Measurements from ENCODE around the gene LNP1.
"Not testable (repeated sequence)": the region's sequence is repeated elsewhere in the genome, so short reads cannot be mapped to it uniquely, and the experiment has no call there.

LNP1 gene

GRCh38 chr3:100437721-100438622 lies 36.6 kb downstream of the LNP1 start:
- DNase-seq: no peak

GRCh38 chr3:100438623-100438974 lies 37.3 kb downstream of the LNP1 start:
- DNase-seq: no peak

- no peak for DNase-seq
Observed at GRCh38 chr3:100440895-100441294, 39.6 kb downstream of the LNP1 start.

GRCh38 chr3:100443690-100444089 lies 42.4 kb downstream of the LNP1 start:
- DNase-seq: no peak

- not testable (repeated sequence) for DNase-seq
Observed at GRCh38 chr3:100447067-100447466, 45.7 kb downstream of the LNP1 start.

- no peak for DNase-seq
Observed at GRCh38 chr3:100448079-100448478, 46.7 kb downstream of the LNP1 start.

- DNase-seq: no peak
Observed at GRCh38 chr3:100449214-100449613, 47.9 kb downstream of the LNP1 start.

GRCh38 chr3:100454677-100455076 lies 53.3 kb downstream of the LNP1 start:
- DNase-seq: no peak

GRCh38 chr3:100455841-100456550 lies 54.7 kb downstream of the LNP1 start:
- no peak for DNase-seq

GRCh38 chr3:100456745-100457144 lies 55.4 kb downstream of the LNP1 start:
- no peak for DNase-seq

GRCh38 chr3:100457811-100458210 lies 56.5 kb downstream of the LNP1 start:
- no peak for DNase-seq

- no peak for DNase-seq
Observed at GRCh38 chr3:100458814-100459213, 57.5 kb downstream of the LNP1 start.

- DNase-seq: peak; percentile 44 to 67
Observed at GRCh38 chr3:100463002-100463401, 61.7 kb downstream of the LNP1 start.

- no peak for DNase-seq
Observed at GRCh38 chr3:100463646-100464155, 62.4 kb downstream of the LNP1 start.

GRCh38 chr3:100465892-100466777 lies 64.8 kb downstream of the LNP1 start:
- DNase-seq: no peak

GRCh38 chr3:100467133-100467532 lies 65.8 kb downstream of the LNP1 start:
- DNase-seq: no peak

GRCh38 chr3:100468676-100469075 lies 67.3 kb downstream of the LNP1 start:
- DNase-seq: no peak

- no peak for DNase-seq
Observed at GRCh38 chr3:100470951-100471350, 69.6 kb downstream of the LNP1 start.

GRCh38 chr3:100471444-100471843 lies 70.1 kb downstream of the LNP1 start:
- no peak for DNase-seq

GRCh38 chr3:100477851-100478360 lies 76.6 kb downstream of the LNP1 start:
- not testable (repeated sequence) for DNase-seq

- DNase-seq: not testable (repeated sequence)
Observed at GRCh38 chr3:100478521-100478920, 77.2 kb downstream of the LNP1 start.

- no peak for DNase-seq
Observed at GRCh38 chr3:100480081-100480480, 78.7 kb downstream of the LNP1 start.

- DNase-seq: no peak
Observed at GRCh38 chr3:100482176-100482575, 80.8 kb downstream of the LNP1 start.

All from SHP77 (cell line).